GM19397 (cell line): Measurements from ENCODE around the gene DPEP3.
A peak's percentile ranks its signal among the peaks of the same experiment; 100 is the strongest.
"Not testable (repeated sequence)": the region's sequence is repeated elsewhere in the genome, so short reads cannot be mapped to it uniquely, and the experiment has no call there.

Experiments used
- ATAC-seq: cut with Tn5 transposase; IDR thresholded peaks from one replicate; pipeline ENCODE4 v1.9.1; 2021; ENCODE audit warnings: mild to moderate bottlenecking, moderate library complexity; ENCODE audit not compliant: unreplicated experiment

Gene DPEP3

GRCh38 chr16:67979955-67980678 is at the start of gene DPEP3:
Gene DPEP3 (minus strand): TSS chr16:67980499. CDS start chr16:67980380, 119 bp downstream.
- no peak for ATAC-seq

- no peak for ATAC-seq
Measured at GRCh38 chr16:68028996-68029395, 48.7 kb upstream of the DPEP3 start.

- peak; percentile 77 for ATAC-seq
Measured at GRCh38 chr16:68022728-68023537, 42.6 kb upstream of the DPEP3 start, which contains the start of the genes DDX28 and DUS2. Gene DDX28 (minus strand): TSS chr16:68023232. CDS start chr16:68023202, 30 bp downstream. Gene DUS2 (plus strand): TSS chr16:68023284. CDS start chr16:68038024, 14,740 bp downstream.

GRCh38 chr16:68022278-68022727 is 42.0 kb upstream of the DPEP3 start:
- ATAC-seq: peak; percentile 6

- ATAC-seq: no peak
Measured at GRCh38 chr16:68021490-68021889, 41.2 kb upstream of the DPEP3 start.

- ATAC-seq: no peak
Measured at GRCh38 chr16:68019167-68019680, 38.9 kb upstream of the DPEP3 start.

- no peak for ATAC-seq
Measured at GRCh38 chr16:68015681-68016080, 35.4 kb upstream of the DPEP3 start, which contains the start of gene DPEP2NB. Gene DPEP2NB (minus strand): TSS chr16:68015911. CDS start chr16:68015770, 141 bp downstream.

GRCh38 chr16:68013440-68013839 is 33.1 kb upstream of the DPEP3 start:
- ATAC-seq: no peak

GRCh38 chr16:68009872-68010271 is 29.6 kb upstream of the DPEP3 start:
- not testable (repeated sequence) for ATAC-seq

GRCh38 chr16:68009157-68009735 is 28.9 kb upstream of the DPEP3 start:
- ATAC-seq: no peak

GRCh38 chr16:68005786-68006286 is 25.5 kb upstream of the DPEP3 start:
- ATAC-seq: no peak

- no peak for ATAC-seq
Measured at GRCh38 chr16:68005211-68005610, 24.9 kb upstream of the DPEP3 start.

GRCh38 chr16:68003031-68003430 is 22.7 kb upstream of the DPEP3 start:
- no peak for ATAC-seq

- ATAC-seq: no peak
Measured at GRCh38 chr16:68000450-68000849, 20.2 kb upstream of the DPEP3 start.

- ATAC-seq: no peak
Measured at GRCh38 chr16:67999985-68000384, 19.7 kb upstream of the DPEP3 start.

- not testable (repeated sequence) for ATAC-seq
Measured at GRCh38 chr16:67998779-67999688, 18.7 kb upstream of the DPEP3 start, which contains the start of gene DPEP2. Gene DPEP2 (minus strand): TSS chr16:67999484. CDS start chr16:67993212, 6,272 bp downstream.

GRCh38 chr16:67998231-67998778 is 18.0 kb upstream of the DPEP3 start:
- not testable (repeated sequence) for ATAC-seq

- no peak for ATAC-seq
Measured at GRCh38 chr16:67996666-67997065, 16.4 kb upstream of the DPEP3 start.

GRCh38 chr16:67995423-67995822 is 15.1 kb upstream of the DPEP3 start:
- ATAC-seq: no peak
